ENCODE data around the gene GIPC2. TPM values are rescaled to one million over a fixed set of nuclear protein-coding genes. Genes with fewer than 3 reads are reported as not detected.
"Not testable (repeated sequence)": the region's sequence is repeated elsewhere in the genome, so short reads cannot be mapped to it uniquely, and the experiment has no call there.

GIPC2 gene
- total and polyA plus RNA-seq, 2 donors (not counting 1 experiment from before 2014, with no cell fraction given) = 0.50 to 0.56 TPM

- Histone ChIP-seq H3K27me3 (ENCODE audit: control insufficient read depth, insufficient read depth, low read length) (no peaks in the 10 kb centered on the region), H2AFZ (ENCODE audit: low read length) (no peak overlapping the region), H4K20me1 (ENCODE audit: control insufficient read depth, extremely low read depth, insufficient read depth, low read length) (no peaks in the 10 kb centered on the region), H3K36me3 (ENCODE audit: control insufficient read depth, insufficient read depth, low read length) (no peaks in the 10 kb centered on the region), H3K9ac (ENCODE audit: insufficient read depth, low read length) (no peak overlapping the region), H3K79me2 (ENCODE audit: control insufficient read depth, insufficient read depth, low read length) (no peaks in the 10 kb centered on the region), H3K4me1 (ENCODE audit: control insufficient read depth, extremely low read depth, insufficient read depth, low read length) (peaks cover 16% of the 10 kb centered on the region), H3K27ac (ENCODE audit: insufficient read depth, low read length) (peak overlapping the region; percentile 83), H3K4me2 (ENCODE audit: extremely low read depth, insufficient read depth, low read length) (no peak overlapping the region), H3K4me3 (replicated peaks in 1 of 4; ENCODE audit: control extremely low read depth in 1 of 4, insufficient read depth in 1 of 4, low read depth in 3 of 4, low read length in 4 of 4) (no peak overlapping the region), H3K9me3 (ENCODE audit: control insufficient read depth, insufficient read depth, low read depth, low read length) (no peaks in the 10 kb centered on the region)
- peak; percentile 80 to 97 for DNase-seq (ENCODE audit: low read depth in 2 of 2)
- TF ChIP-seq, protein P1, sequence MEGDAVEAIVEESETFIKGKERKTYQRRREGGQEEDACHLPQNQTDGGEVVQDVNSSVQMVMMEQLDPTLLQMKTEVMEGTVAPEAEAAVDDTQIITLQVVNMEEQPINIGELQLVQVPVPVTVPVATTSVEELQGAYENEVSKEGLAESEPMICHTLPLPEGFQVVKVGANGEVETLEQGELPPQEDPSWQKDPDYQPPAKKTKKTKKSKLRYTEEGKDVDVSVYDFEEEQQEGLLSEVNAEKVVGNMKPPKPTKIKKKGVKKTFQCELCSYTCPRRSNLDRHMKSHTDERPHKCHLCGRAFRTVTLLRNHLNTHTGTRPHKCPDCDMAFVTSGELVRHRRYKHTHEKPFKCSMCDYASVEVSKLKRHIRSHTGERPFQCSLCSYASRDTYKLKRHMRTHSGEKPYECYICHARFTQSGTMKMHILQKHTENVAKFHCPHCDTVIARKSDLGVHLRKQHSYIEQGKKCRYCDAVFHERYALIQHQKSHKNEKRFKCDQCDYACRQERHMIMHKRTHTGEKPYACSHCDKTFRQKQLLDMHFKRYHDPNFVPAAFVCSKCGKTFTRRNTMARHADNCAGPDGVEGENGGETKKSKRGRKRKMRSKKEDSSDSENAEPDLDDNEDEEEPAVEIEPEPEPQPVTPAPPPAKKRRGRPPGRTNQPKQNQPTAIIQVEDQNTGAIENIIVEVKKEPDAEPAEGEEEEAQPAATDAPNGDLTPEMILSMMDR (conservative IDR thresholded peaks at IDR 0.05 in 1 of 2, IDR thresholded peaks at IDR 0.05 in 1 of 2; ENCODE audit: low read depth in 1 of 2, low read length in 2 of 2) = no peak
- no peak for TF ChIP-seq EZH2 (IDR thresholded peaks at IDR 0.05; ENCODE audit: low read length, missing control alignments)
These were observed 56.3 kb downstream of the GIPC2 start for GRCh38 chr1:78102082-78102481.

- H3K27ac ChIP-seq (ENCODE audit: insufficient read depth, low read length) = peak overlapping the region; percentile 65
- no peak overlapping the region for H3K4me3 ChIP-seq (replicated peaks in 1 of 4; ENCODE audit: control extremely low read depth in 1 of 4, insufficient read depth in 1 of 4, low read depth in 3 of 4, low read length in 4 of 4)
- H3K4me1 ChIP-seq (ENCODE audit: control insufficient read depth, extremely low read depth, insufficient read depth, low read length) = peaks cover 16% of the 10 kb centered on the region
- H3K9me3 ChIP-seq (ENCODE audit: control insufficient read depth, insufficient read depth, low read depth, low read length) = no peaks in the 10 kb centered on the region
- H3K4me2 ChIP-seq (ENCODE audit: extremely low read depth, insufficient read depth, low read length) = no peak overlapping the region
- no peaks in the 10 kb centered on the region for H4K20me1 ChIP-seq (ENCODE audit: control insufficient read depth, extremely low read depth, insufficient read depth, low read length)
- DNase-seq (ENCODE audit: low read depth in 2 of 2) = no peak
- H3K9ac ChIP-seq (ENCODE audit: insufficient read depth, low read length) = no peak overlapping the region
- H2AFZ ChIP-seq (ENCODE audit: low read length) = no peak overlapping the region
- H3K36me3 ChIP-seq (ENCODE audit: control insufficient read depth, insufficient read depth, low read length) = no peaks in the 10 kb centered on the region
- TF ChIP-seq, protein P1 (conservative IDR thresholded peaks at IDR 0.05 in 1 of 2, IDR thresholded peaks at IDR 0.05 in 1 of 2; ENCODE audit: low read depth in 1 of 2, low read length in 2 of 2) = no peak
- TF ChIP-seq EZH2 (IDR thresholded peaks at IDR 0.05; ENCODE audit: low read length, missing control alignments) = no peak
- no peaks in the 10 kb centered on the region for H3K79me2 ChIP-seq (ENCODE audit: control insufficient read depth, insufficient read depth, low read length)
- no peaks in the 10 kb centered on the region for H3K27me3 ChIP-seq (ENCODE audit: control insufficient read depth, insufficient read depth, low read length)
These were observed 57.1 kb downstream of the GIPC2 start for GRCh38 chr1:78102916-78103315.

- Histone ChIP-seq H4K20me1 (ENCODE audit: control insufficient read depth, extremely low read depth, insufficient read depth, low read length) (no peaks in the 10 kb centered on the region), H3K9me3 (ENCODE audit: control insufficient read depth, insufficient read depth, low read depth, low read length) (no peaks in the 10 kb centered on the region), H3K79me2 (ENCODE audit: control insufficient read depth, insufficient read depth, low read length) (no peaks in the 10 kb centered on the region), H3K4me2 (ENCODE audit: extremely low read depth, insufficient read depth, low read length) (no peak overlapping the region), H2AFZ (ENCODE audit: low read length) (no peak overlapping the region), H3K4me1 (ENCODE audit: control insufficient read depth, extremely low read depth, insufficient read depth, low read length) (peaks cover 16% of the 10 kb centered on the region), H3K4me3 (replicated peaks in 1 of 4; ENCODE audit: control extremely low read depth in 1 of 4, insufficient read depth in 1 of 4, low read depth in 3 of 4, low read length in 4 of 4) (no peak overlapping the region), H3K36me3 (ENCODE audit: control insufficient read depth, insufficient read depth, low read length) (no peaks in the 10 kb centered on the region), H3K27ac (ENCODE audit: insufficient read depth, low read length) (no peak overlapping the region), H3K27me3 (ENCODE audit: control insufficient read depth, insufficient read depth, low read length) (no peaks in the 10 kb centered on the region), H3K9ac (ENCODE audit: insufficient read depth, low read length) (no peak overlapping the region)
- TF ChIP-seq, protein P1 (conservative IDR thresholded peaks at IDR 0.05 in 1 of 2, IDR thresholded peaks at IDR 0.05 in 1 of 2; ENCODE audit: low read depth in 1 of 2, low read length in 2 of 2) = no peak
- TF ChIP-seq EZH2 (IDR thresholded peaks at IDR 0.05; ENCODE audit: low read length, missing control alignments) = no peak
- DNase-seq (ENCODE audit: low read depth in 2 of 2) = peak; percentile 42 to 90
These were observed 58.6 kb downstream of the GIPC2 start for GRCh38 chr1:78104322-78104721.

DNA sequence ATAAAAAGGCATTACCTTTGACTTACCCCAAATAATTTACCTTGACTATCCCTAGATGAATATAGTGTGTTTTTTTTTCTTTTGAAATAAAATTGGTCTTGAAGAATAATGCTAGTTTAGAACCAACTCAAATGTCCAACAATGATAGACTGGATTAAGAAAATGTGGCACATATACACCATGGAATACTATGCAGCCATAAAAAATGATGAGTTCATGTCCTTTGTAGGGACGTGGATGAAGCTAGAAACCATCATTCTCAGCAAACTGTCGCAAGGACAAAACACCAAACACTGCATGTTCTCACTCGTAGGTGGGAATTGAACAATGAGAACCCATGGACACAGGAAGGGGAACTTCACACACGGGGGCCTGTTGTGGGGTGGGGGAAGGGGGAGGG is 63.9 kb downstream of the GIPC2 start:
- H3K9me3 ChIP-seq (ENCODE audit: control insufficient read depth, insufficient read depth, low read depth, low read length); H3K79me2 ChIP-seq (ENCODE audit: control insufficient read depth, insufficient read depth, low read length); H3K27ac ChIP-seq (ENCODE audit: insufficient read depth, low read length); H2AFZ ChIP-seq (ENCODE audit: low read length); H3K9ac ChIP-seq (ENCODE audit: insufficient read depth, low read length); H3K4me2 ChIP-seq (ENCODE audit: extremely low read depth, insufficient read depth, low read length); H3K4me3 ChIP-seq (replicated peaks in 1 of 4; ENCODE audit: control extremely low read depth in 1 of 4, insufficient read depth in 1 of 4, low read depth in 3 of 4, low read length in 4 of 4); DNase-seq (ENCODE audit: low read depth in 2 of 2); H4K20me1 ChIP-seq (ENCODE audit: control insufficient read depth, extremely low read depth, insufficient read depth, low read length); H3K36me3 ChIP-seq (ENCODE audit: control insufficient read depth, insufficient read depth, low read length); H3K4me1 ChIP-seq (ENCODE audit: control insufficient read depth, extremely low read depth, insufficient read depth, low read length); H3K27me3 ChIP-seq (ENCODE audit: control insufficient read depth, insufficient read depth, low read length): not testable (repeated sequence)

Measured in fibroblast of lung (primary cell).